ENCODE measurements around the gene CXCL8. TPM values are rescaled to one million over a fixed set of nuclear protein-coding genes. Genes with fewer than 3 reads are reported as not detected.

Gene CXCL8
- total and polyA plus RNA-seq, 2 experiments from 2014 or later, result 15.5 to 20.0 TPM

DNA sequence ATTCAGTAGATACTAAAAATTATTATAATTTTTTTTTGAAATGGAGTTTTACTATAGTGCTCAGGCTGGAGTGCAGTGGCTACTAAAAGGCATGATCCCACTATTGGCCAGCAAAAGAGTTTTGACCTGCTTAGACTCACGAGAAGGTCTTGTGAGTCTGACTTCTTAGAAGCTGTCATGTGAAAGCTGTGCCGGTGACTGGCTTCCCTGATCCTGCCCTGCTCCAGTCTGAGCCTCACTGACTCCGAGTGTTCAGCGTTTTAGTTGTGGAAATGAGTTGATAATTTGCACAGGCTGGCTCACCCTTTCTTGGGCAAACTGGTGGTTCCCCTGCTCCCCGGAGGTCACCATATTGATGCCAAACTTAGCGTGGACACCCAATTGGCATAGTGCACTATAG lies 16.4 kb upstream of the CXCL8 start:
- Histone ChIP-seq H3K27me3 (replicated peaks; ENCODE audit: insufficient read depth) (no peaks in the 10 kb centered on the region), H2AFZ (no peak overlapping the region), H3K9me3 (ENCODE audit: low read depth) (no peaks in the 10 kb centered on the region), H3K36me3 (ENCODE audit: low read depth) (no peaks in the 10 kb centered on the region), H3K9ac (no peak overlapping the region), H3K4me3 (no peak overlapping the region), H3K9me2 (ENCODE audit: insufficient read depth) (no peaks in the 10 kb centered on the region), H3K27ac (no peak overlapping the region), H4K20me1 (ENCODE audit: insufficient read depth) (no peaks in the 10 kb centered on the region), H3K4me2 (ENCODE audit: unreplicated experiment) (no peak overlapping the region), H3K79me2 (ENCODE audit: insufficient read depth) (no peaks in the 10 kb centered on the region), H3K4me1 (ENCODE audit: insufficient read depth) (peaks cover 58% of the 10 kb centered on the region), H3F3A (ENCODE audit: insufficient read depth) (peaks cover 57% of the 10 kb centered on the region)
- TF ChIP-seq EZH2phosphoT487 (IDR thresholded peaks at IDR 0.05; ENCODE audit: insufficient read depth, low read depth) (no peak), EZH2 (IDR thresholded peaks at IDR 0.05; ENCODE audit: insufficient read depth, poor library complexity, severe bottlenecking) (no peak)
- in situ Hi-C loops (cut with MboI), result no loop called here
- 96 to 97% methylated on average over 6 of the region's 6 CpGs for WGBS, 2 experiments (ENCODE audit: low coverage in 1 of 2, low lambda C conversion rate in 2 of 2, missing lambda C conversion rate in 2 of 2)
- no peak for DNase-seq

- no peak for TF ChIP-seq EZH2 (IDR thresholded peaks at IDR 0.05; ENCODE audit: insufficient read depth, poor library complexity, severe bottlenecking)
- no peak for TF ChIP-seq EZH2phosphoT487 (IDR thresholded peaks at IDR 0.05; ENCODE audit: insufficient read depth, low read depth)
- no peak overlapping the region for H3K4me3 ChIP-seq
- peak overlapping the region; percentile 83 for H3K27ac ChIP-seq
- H2AFZ ChIP-seq, result no peak overlapping the region
- H3K36me3 ChIP-seq (ENCODE audit: low read depth), result no peaks in the 10 kb centered on the region
- H3K79me2 ChIP-seq (ENCODE audit: insufficient read depth), result no peaks in the 10 kb centered on the region
- H3K9me3 ChIP-seq (ENCODE audit: low read depth), result no peaks in the 10 kb centered on the region
- in situ Hi-C loops (cut with MboI), result no loop called here
- H3K27me3 ChIP-seq (replicated peaks; ENCODE audit: insufficient read depth), result no peaks in the 10 kb centered on the region
- peaks cover 52% of the 10 kb centered on the region for H3F3A ChIP-seq (ENCODE audit: insufficient read depth)
- H3K4me2 ChIP-seq (ENCODE audit: unreplicated experiment), result peak overlapping the region; percentile 33
- H3K9ac ChIP-seq, result peak overlapping the region; percentile 43
- no peaks in the 10 kb centered on the region for H4K20me1 ChIP-seq (ENCODE audit: insufficient read depth)
- H3K9me2 ChIP-seq (ENCODE audit: insufficient read depth), result no peaks in the 10 kb centered on the region
- no peak for DNase-seq
- H3K4me1 ChIP-seq (ENCODE audit: insufficient read depth), result peaks cover 61% of the 10 kb centered on the region
- WGBS, 2 experiments (ENCODE audit: low coverage in 1 of 2, low lambda C conversion rate in 2 of 2, missing lambda C conversion rate in 2 of 2), result 81 to 86% methylated on average over 4 of the region's 4 CpGs
These were observed 14.9 kb upstream of the CXCL8 start for GRCh38 chr4:73725510-73725909.

- TF ChIP-seq EZH2 (IDR thresholded peaks at IDR 0.05; ENCODE audit: insufficient read depth, poor library complexity, severe bottlenecking), result no peak
- Histone ChIP-seq H3K4me3 (no peak overlapping the region), H3K9me2 (ENCODE audit: insufficient read depth) (no peaks in the 10 kb centered on the region), H3K27me3 (replicated peaks; ENCODE audit: insufficient read depth) (no peaks in the 10 kb centered on the region), H3K27ac (peak overlapping the region; percentile 83), H3K36me3 (ENCODE audit: low read depth) (no peaks in the 10 kb centered on the region), H3F3A (ENCODE audit: insufficient read depth) (peaks cover 47% of the 10 kb centered on the region), H3K4me1 (ENCODE audit: insufficient read depth) (peaks cover 61% of the 10 kb centered on the region), H3K9ac (peak overlapping the region; percentile 43), H3K9me3 (ENCODE audit: low read depth) (no peaks in the 10 kb centered on the region), H3K4me2 (ENCODE audit: unreplicated experiment) (peak overlapping the region; percentile 33), H2AFZ (0 out of 2 replicates have a peak overlapping the region, but pooled peaks have one; percentile 3), H4K20me1 (ENCODE audit: insufficient read depth) (no peaks in the 10 kb centered on the region), H3K79me2 (ENCODE audit: insufficient read depth) (no peaks in the 10 kb centered on the region)
- in situ Hi-C loops (cut with MboI), result no loop called here
- DNase-seq, result peak; percentile 92
- WGBS, 2 experiments (ENCODE audit: low coverage in 1 of 2, low lambda C conversion rate in 2 of 2, missing lambda C conversion rate in 2 of 2), result 0 to 4% methylated on average over 1 of the region's 1 CpG
These were observed 14.4 kb upstream of the CXCL8 start for GRCh38 chr4:73725985-73726384.

GRCh38 chr4:73727685-73728084 lies 12.7 kb upstream of the CXCL8 start:
- no peaks in the 10 kb centered on the region for H3K79me2 ChIP-seq (ENCODE audit: insufficient read depth)
- H3K9me3 ChIP-seq (ENCODE audit: low read depth), result no peaks in the 10 kb centered on the region
- 96 to 98% methylated on average over 8 of the region's 8 CpGs for WGBS, 2 experiments (ENCODE audit: low coverage in 1 of 2, low lambda C conversion rate in 2 of 2, missing lambda C conversion rate in 2 of 2)
- H3K9ac ChIP-seq, result no peak overlapping the region
- no peak for DNase-seq
- H3K4me1 ChIP-seq (ENCODE audit: insufficient read depth), result peaks cover 44% of the 10 kb centered on the region
- TF ChIP-seq EZH2 (IDR thresholded peaks at IDR 0.05; ENCODE audit: insufficient read depth, poor library complexity, severe bottlenecking) (no peak), EZH2phosphoT487 (IDR thresholded peaks at IDR 0.05; ENCODE audit: insufficient read depth, low read depth) (no peak)
- no peaks in the 10 kb centered on the region for H3K9me2 ChIP-seq (ENCODE audit: insufficient read depth)
- H4K20me1 ChIP-seq (ENCODE audit: insufficient read depth), result no peaks in the 10 kb centered on the region
- H3K4me2 ChIP-seq (ENCODE audit: unreplicated experiment), result no peak overlapping the region
- no peak overlapping the region for H2AFZ ChIP-seq
- no peaks in the 10 kb centered on the region for H3K27me3 ChIP-seq (replicated peaks; ENCODE audit: insufficient read depth)
- H3K36me3 ChIP-seq (ENCODE audit: low read depth), result no peaks in the 10 kb centered on the region
- in situ Hi-C loops (cut with MboI), result no loop called here
- H3K27ac ChIP-seq, result no peak overlapping the region
- H3K4me3 ChIP-seq, result no peak overlapping the region
- peaks cover 32% of the 10 kb centered on the region for H3F3A ChIP-seq (ENCODE audit: insufficient read depth)

Data from GM23248 (cell line).